ENCODE measurements around the gene GRID1. TPM values are rescaled to one million over a fixed set of nuclear protein-coding genes. Genes with fewer than 3 reads are reported as not detected.

GRID1 gene
- total RNA-seq, 1 experiment from 2014 or later = 5.6 TPM

- RAD21 ChIA-PET (ENCODE audit: low non-redundant PET in 1 of 2, low total read pairs in 2 of 2, uncharacterized antibody in 2 of 2, unreplicated experiment in 2 of 2) = no interaction called here
Measured at GRCh38 chr10:86216886-86217285, 149.7 kb downstream of the GRID1 start.

More at GRCh38 chr10:86216886-86217285, 149.7 kb downstream of the GRID1 start:
- TF ChIP-seq SP1 (IDR thresholded peaks at IDR 0.05; ENCODE audit: low read depth) (no peak), RAD21 (IDR thresholded peaks at IDR 0.05; ENCODE audit: low read depth) (no peak), ATF3 (IDR thresholded peaks at IDR 0.05) (no peak), REST (IDR thresholded peaks at IDR 0.05; ENCODE audit: low read depth) (no peak), SIN3A (IDR thresholded peaks at IDR 0.05; ENCODE audit: low read depth) (no peak), MAX (IDR thresholded peaks at IDR 0.05) (no peak), FOSL1 (IDR thresholded peaks at IDR 0.05; ENCODE audit: low read depth) (no peak), CEBPB (IDR thresholded peaks at IDR 0.05; ENCODE audit: low read depth) (no peak), EGR1 (IDR thresholded peaks at IDR 0.05; ENCODE audit: low read depth) (no peak), POLR2AphosphoS5 (IDR thresholded peaks at IDR 0.05; ENCODE audit: low read depth, low read length) (no peak), CTCF (IDR thresholded peaks at IDR 0.05 in 2 of 3, conservative IDR thresholded peaks at IDR 0.05 in 1 of 3; ENCODE audit: borderline replicate concordance in 1 of 3, insufficient read depth in 1 of 3, low read depth in 2 of 3, low read length in 2 of 3) (no peak), JUND (IDR thresholded peaks at IDR 0.05) (no peak), YY1 (IDR thresholded peaks at IDR 0.05; ENCODE audit: extremely low read depth, insufficient replicate concordance, low read depth, low read length) (no peak), SRF (IDR thresholded peaks at IDR 0.05; ENCODE audit: low read depth) (no peak), EZH2phosphoT487 (IDR thresholded peaks at IDR 0.05; ENCODE audit: borderline replicate concordance) (no peak)
- Histone ChIP-seq H4K20me1 (ENCODE audit: insufficient read depth) (no peaks in the 10 kb centered on the region), H3K9ac (ENCODE audit: low read length) (no peak overlapping the region), H3K4me2 (ENCODE audit: low read length) (no peak overlapping the region), H3K9me2 (ENCODE audit: insufficient read depth) (no peaks in the 10 kb centered on the region), H3K4me3 (replicated peaks in 1 of 2; ENCODE audit: low read depth in 1 of 2, low read length in 2 of 2) (no peak overlapping the region), H3K27ac (ENCODE audit: low read depth, low read length) (no peak overlapping the region), H3K4me1 (ENCODE audit: control insufficient read depth in 1 of 2, insufficient read depth in 2 of 2, low read length in 2 of 2) (peaks cover 0 to 3% of the 10 kb centered on the region in 2 experiments; a peak in 2 of 4 replicates), H3K27me3 (ENCODE audit: insufficient read depth, low read length) (no peaks in the 10 kb centered on the region), H3K36me3 (ENCODE audit: control insufficient read depth in 1 of 2, insufficient read depth in 2 of 2, low read length in 2 of 2) (no peaks in the 10 kb centered on the region), H3K9me3 (ENCODE audit: control insufficient read depth in 1 of 2, insufficient read depth in 1 of 2, low read depth in 1 of 2, low read length in 2 of 2) (no peaks in the 10 kb centered on the region), H3K79me2 (ENCODE audit: insufficient read depth, low read length) (no peaks in the 10 kb centered on the region), H2AFZ (ENCODE audit: low read depth, low read length, poor library complexity, severe bottlenecking) (no peak overlapping the region)
- ATAC-seq = no peak
- intact Hi-C loops (cut with micrococcal nuclease) = no loop called here
- no TSS peak for BruUV-seq (replicated peaks)
- DNase-seq (ENCODE audit: low read depth, low spot score) = no peak
- ChIA-PET POLR2A (no interaction called here), CTCF (no interaction called here)

Measured in HCT116 (cell line).